ENCODE results near the gene STMND1. TPM values are rescaled to one million over a fixed set of nuclear protein-coding genes. Genes with fewer than 3 reads are reported as not detected.

The STMND1 gene
- total and polyA plus RNA-seq, 4 donors, result not detected

- H3K4me3 ChIP-seq (ENCODE audit: low read length in 2 of 2), result no peak overlapping the region
- ATAC-seq (ENCODE audit: low FRiP score) (no peak), DNase-seq (no peak)
- H3K4me1 ChIP-seq (ENCODE audit: control insufficient read depth in 1 of 2, insufficient read depth in 2 of 2, low read length in 2 of 2), result no peaks in the 10 kb centered on the region
- no peaks in the 10 kb centered on the region for H3K27me3 ChIP-seq (ENCODE audit: control insufficient read depth in 1 of 2, insufficient read depth in 2 of 2, low read length in 1 of 2)
- no peak overlapping the region for H3K27ac ChIP-seq (ENCODE audit: low read depth in 1 of 2, low read length in 2 of 2)
- H3K36me3 ChIP-seq (ENCODE audit: control insufficient read depth in 1 of 2, insufficient read depth in 2 of 2, low read length in 1 of 2), result no peaks in the 10 kb centered on the region
- intact Hi-C loops (cut with DNase I), result no loop called here
- H3K9me3 ChIP-seq (ENCODE audit: control insufficient read depth, low read length), result peaks cover 4% of the 10 kb centered on the region
- WGBS, 2 donors, result 96 to 99% methylated on average over 1 of the region's 1 CpG
Measured at GRCh38 chr6:17144016-17144415, 42.2 kb downstream of the STMND1 start.

- H3K9me3 ChIP-seq (ENCODE audit: control insufficient read depth, low read length), result peaks cover 2% of the 10 kb centered on the region
- intact Hi-C loops (cut with DNase I), result no loop called here
- DNase-seq, result no peak
- 82 to 84% methylated on average over 2 of the region's 2 CpGs for WGBS, 2 donors
- H3K27ac ChIP-seq (ENCODE audit: low read depth in 1 of 2, low read length in 2 of 2), result no peak overlapping the region
- no peak overlapping the region for H3K4me3 ChIP-seq (ENCODE audit: low read length in 2 of 2)
- H3K36me3 ChIP-seq (ENCODE audit: control insufficient read depth in 1 of 2, insufficient read depth in 2 of 2, low read length in 1 of 2), result no peaks in the 10 kb centered on the region
- H3K4me1 ChIP-seq (ENCODE audit: control insufficient read depth in 1 of 2, insufficient read depth in 2 of 2, low read length in 2 of 2), result no peaks in the 10 kb centered on the region
- no peak for ATAC-seq (ENCODE audit: low FRiP score)
- no peaks in the 10 kb centered on the region for H3K27me3 ChIP-seq (ENCODE audit: control insufficient read depth in 1 of 2, insufficient read depth in 2 of 2, low read length in 1 of 2)
Measured at GRCh38 chr6:17149571-17149970, 47.7 kb downstream of the STMND1 start.

GRCh38 chr6:17150096-17150495, 48.2 kb downstream of the STMND1 start:
- no peaks in the 10 kb centered on the region for H3K27me3 ChIP-seq (ENCODE audit: control insufficient read depth in 1 of 2, insufficient read depth in 2 of 2, low read length in 1 of 2)
- WGBS, 2 donors, result 39 to 44% methylated on average over 2 of the region's 2 CpGs
- H3K9me3 ChIP-seq (ENCODE audit: control insufficient read depth, low read length), result peaks cover 1% of the 10 kb centered on the region

DNA sequence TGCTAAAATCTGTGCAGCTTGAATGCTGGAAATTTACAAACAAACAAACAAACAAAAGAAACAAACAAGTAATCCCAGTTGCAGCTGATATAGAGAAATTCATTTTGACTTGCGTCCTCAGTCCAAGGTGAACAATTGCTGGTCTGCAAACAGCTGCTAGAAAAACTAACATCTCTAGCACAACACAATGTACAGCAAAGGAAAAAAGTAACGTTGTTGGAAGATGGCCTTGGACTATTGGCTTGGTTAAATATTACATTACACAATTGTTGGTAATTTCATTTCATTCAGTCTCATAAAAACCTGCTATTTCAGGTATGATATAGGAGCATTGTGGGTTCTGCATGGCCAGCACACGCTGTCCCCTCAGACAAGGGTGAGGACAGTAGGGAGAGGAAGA, 50.0 kb downstream of the STMND1 start:
- intact Hi-C loops (cut with DNase I), result loop anchor here (10.0 kb wide), 2 partner anchors 653 to 973 kb away; partner anchors contain the start of gene NHLRC1 (in 1 of the 2)
- Histone ChIP-seq H3K27me3 (ENCODE audit: control insufficient read depth in 1 of 2, insufficient read depth in 2 of 2, low read length in 1 of 2) (no peaks in the 10 kb centered on the region), H3K4me1 (ENCODE audit: control insufficient read depth in 1 of 2, insufficient read depth in 2 of 2, low read length in 2 of 2) (no peaks in the 10 kb centered on the region), H3K36me3 (ENCODE audit: control insufficient read depth in 1 of 2, insufficient read depth in 2 of 2, low read length in 1 of 2) (no peaks in the 10 kb centered on the region), H3K4me3 (ENCODE audit: low read length in 2 of 2) (no peak overlapping the region), H3K27ac (ENCODE audit: low read depth in 1 of 2, low read length in 2 of 2) (no peak overlapping the region), H3K9me3 (ENCODE audit: control insufficient read depth, low read length) (peaks cover 1% of the 10 kb centered on the region)
- no peak for ATAC-seq (ENCODE audit: low FRiP score)
- WGBS, 2 donors, result 90 to 92% methylated on average over 3 of the region's 3 CpGs
- DNase-seq, result no peak

More at GRCh38 chr6:17150096-17150495, 48.2 kb downstream of the STMND1 start:
- Histone ChIP-seq H3K4me1 (ENCODE audit: control insufficient read depth in 1 of 2, insufficient read depth in 2 of 2, low read length in 2 of 2) (no peaks in the 10 kb centered on the region), H3K27ac (ENCODE audit: low read depth in 1 of 2, low read length in 2 of 2) (no peak overlapping the region), H3K4me3 (ENCODE audit: low read length in 2 of 2) (no peak overlapping the region), H3K36me3 (ENCODE audit: control insufficient read depth in 1 of 2, insufficient read depth in 2 of 2, low read length in 1 of 2) (no peaks in the 10 kb centered on the region)
- ATAC-seq (ENCODE audit: low FRiP score) (no peak), DNase-seq (no peak)
- intact Hi-C loops (cut with DNase I), result loop anchor here (10.0 kb wide), 2 partner anchors 655 to 975 kb away; partner anchors contain the start of gene NHLRC1 (in 1 of the 2)

DNA sequence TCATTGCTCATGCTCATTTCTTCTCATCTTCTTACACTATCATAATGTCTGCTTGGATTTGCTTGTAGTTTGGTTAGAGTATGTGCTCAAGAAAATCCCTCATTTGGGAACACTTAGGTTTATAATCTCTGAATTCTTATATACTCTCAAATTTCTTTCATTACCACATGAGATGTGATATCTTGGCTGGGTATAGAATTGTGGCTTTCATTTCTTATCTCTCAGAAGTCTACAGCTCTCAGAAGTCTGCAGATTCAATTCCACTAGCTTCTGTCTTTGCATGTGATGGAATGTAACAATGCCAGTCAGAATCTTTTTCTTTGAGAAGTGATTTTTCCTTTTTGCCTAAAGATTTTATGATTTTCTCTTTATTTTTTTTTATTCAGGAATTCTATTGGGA, 50.9 kb downstream of the STMND1 start:
- intact Hi-C loops (cut with DNase I), result loop anchor here (10.0 kb wide), 2 partner anchors 652 to 972 kb away; partner anchors contain the start of gene NHLRC1 (in 1 of the 2)
- Histone ChIP-seq H3K36me3 (ENCODE audit: control insufficient read depth in 1 of 2, insufficient read depth in 2 of 2, low read length in 1 of 2) (no peaks in the 10 kb centered on the region), H3K27me3 (ENCODE audit: control insufficient read depth in 1 of 2, insufficient read depth in 2 of 2, low read length in 1 of 2) (no peaks in the 10 kb centered on the region), H3K27ac (ENCODE audit: low read depth in 1 of 2, low read length in 2 of 2) (no peak overlapping the region), H3K4me3 (ENCODE audit: low read length in 2 of 2) (no peak overlapping the region), H3K9me3 (ENCODE audit: control insufficient read depth, low read length) (peaks cover 1% of the 10 kb centered on the region), H3K4me1 (ENCODE audit: control insufficient read depth in 1 of 2, insufficient read depth in 2 of 2, low read length in 2 of 2) (no peaks in the 10 kb centered on the region)
- ATAC-seq (ENCODE audit: low FRiP score), result no peak
- no peak for DNase-seq

- no peak for DNase-seq
- peaks cover 1% of the 10 kb centered on the region for H3K9me3 ChIP-seq (ENCODE audit: control insufficient read depth, low read length)
- no peaks in the 10 kb centered on the region for H3K27me3 ChIP-seq (ENCODE audit: control insufficient read depth in 1 of 2, insufficient read depth in 2 of 2, low read length in 1 of 2)
- intact Hi-C loops (cut with DNase I), result loop anchor here (2.0 to 10.0 kb wide), 4 partner anchors 428 to 968 kb away; partner anchors contain the start of gene NHLRC1 (in 1 of the 2)
- H3K27ac ChIP-seq (ENCODE audit: low read depth in 1 of 2, low read length in 2 of 2), result no peak overlapping the region
- no peaks in the 10 kb centered on the region for H3K36me3 ChIP-seq (ENCODE audit: control insufficient read depth in 1 of 2, insufficient read depth in 2 of 2, low read length in 1 of 2)
- no peaks in the 10 kb centered on the region for H3K4me1 ChIP-seq (ENCODE audit: control insufficient read depth in 1 of 2, insufficient read depth in 2 of 2, low read length in 2 of 2)
- WGBS, 2 donors, result 34 to 39% methylated on average over 4 of the region's 4 CpGs
- ATAC-seq (ENCODE audit: low FRiP score), result peak; percentile 63
- H3K4me3 ChIP-seq (ENCODE audit: low read length in 2 of 2), result no peak overlapping the region
Measured at GRCh38 chr6:17156112-17156921, 54.5 kb downstream of the STMND1 start.

DNA sequence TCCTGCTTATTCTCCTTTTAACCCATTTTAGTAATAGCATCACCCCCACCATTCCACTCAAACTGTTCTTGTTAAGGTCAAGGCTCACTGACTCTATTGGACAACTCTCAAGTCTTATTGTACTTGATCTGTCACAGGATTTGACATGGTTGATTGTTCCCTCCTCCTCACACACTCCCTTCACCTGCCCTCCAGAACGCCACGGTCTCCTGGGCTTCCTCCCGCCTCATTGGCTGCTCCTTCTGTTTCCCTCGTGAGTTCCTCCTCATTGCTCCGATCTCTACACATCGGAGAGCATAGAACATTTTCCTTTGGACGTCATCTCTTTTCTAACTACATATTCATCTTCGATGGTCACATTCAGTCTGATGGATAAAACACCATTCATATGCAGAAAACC, 55.1 kb downstream of the STMND1 start:
- DNase-seq (no peak), ATAC-seq (ENCODE audit: low FRiP score) (no peak)
- Histone ChIP-seq H3K27me3 (ENCODE audit: control insufficient read depth in 1 of 2, insufficient read depth in 2 of 2, low read length in 1 of 2) (no peaks in the 10 kb centered on the region), H3K36me3 (ENCODE audit: control insufficient read depth in 1 of 2, insufficient read depth in 2 of 2, low read length in 1 of 2) (no peaks in the 10 kb centered on the region), H3K4me1 (ENCODE audit: control insufficient read depth in 1 of 2, insufficient read depth in 2 of 2, low read length in 2 of 2) (no peaks in the 10 kb centered on the region), H3K27ac (ENCODE audit: low read depth in 1 of 2, low read length in 2 of 2) (no peak overlapping the region), H3K9me3 (ENCODE audit: control insufficient read depth, low read length) (peaks cover 1% of the 10 kb centered on the region), H3K4me3 (ENCODE audit: low read length in 2 of 2) (no peak overlapping the region)
- 78 to 82% methylated on average over 8 of the region's 8 CpGs for WGBS, 2 donors
- intact Hi-C loops (cut with DNase I), result loop anchor here (2.0 to 10.0 kb wide), 4 partner anchors 428 to 968 kb away; partner anchors contain the start of gene NHLRC1 (in 1 of the 2)

DNA sequence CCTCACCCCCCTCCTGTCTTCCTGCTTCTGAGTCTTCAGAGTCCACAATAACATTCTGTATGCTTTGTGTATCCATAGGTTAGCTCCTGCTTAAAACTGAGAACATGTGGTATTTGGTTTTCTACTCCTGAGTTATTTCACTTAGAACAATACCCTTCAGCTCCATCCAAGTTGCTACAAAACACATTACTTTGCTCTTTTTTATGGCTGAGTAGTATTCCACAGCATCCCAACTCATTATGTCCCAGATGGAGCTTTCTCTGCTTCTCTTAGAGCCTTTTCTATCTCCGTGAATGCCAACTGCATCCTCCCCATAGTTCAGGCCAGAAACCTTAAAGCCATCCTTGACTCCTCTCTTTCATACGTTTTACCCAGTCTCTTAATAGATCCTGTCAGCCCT, 55.8 kb downstream of the STMND1 start:
- Histone ChIP-seq H3K4me3 (ENCODE audit: low read length in 2 of 2) (no peak overlapping the region), H3K27me3 (ENCODE audit: control insufficient read depth in 1 of 2, insufficient read depth in 2 of 2, low read length in 1 of 2) (no peaks in the 10 kb centered on the region), H3K4me1 (ENCODE audit: control insufficient read depth in 1 of 2, insufficient read depth in 2 of 2, low read length in 2 of 2) (no peaks in the 10 kb centered on the region), H3K9me3 (ENCODE audit: control insufficient read depth, low read length) (peaks cover 1% of the 10 kb centered on the region), H3K36me3 (ENCODE audit: control insufficient read depth in 1 of 2, insufficient read depth in 2 of 2, low read length in 1 of 2) (no peaks in the 10 kb centered on the region), H3K27ac (ENCODE audit: low read depth in 1 of 2, low read length in 2 of 2) (no peak overlapping the region)
- ATAC-seq (ENCODE audit: low FRiP score), result no peak
- intact Hi-C loops (cut with DNase I), result loop anchor here (2.0 to 10.0 kb wide), 4 partner anchors 427 to 967 kb away; partner anchors contain the start of gene NHLRC1 (in 1 of the 2)
- DNase-seq, result no peak
- WGBS, 2 donors, result 65 to 86% methylated on average over 2 of the region's 2 CpGs

DNA sequence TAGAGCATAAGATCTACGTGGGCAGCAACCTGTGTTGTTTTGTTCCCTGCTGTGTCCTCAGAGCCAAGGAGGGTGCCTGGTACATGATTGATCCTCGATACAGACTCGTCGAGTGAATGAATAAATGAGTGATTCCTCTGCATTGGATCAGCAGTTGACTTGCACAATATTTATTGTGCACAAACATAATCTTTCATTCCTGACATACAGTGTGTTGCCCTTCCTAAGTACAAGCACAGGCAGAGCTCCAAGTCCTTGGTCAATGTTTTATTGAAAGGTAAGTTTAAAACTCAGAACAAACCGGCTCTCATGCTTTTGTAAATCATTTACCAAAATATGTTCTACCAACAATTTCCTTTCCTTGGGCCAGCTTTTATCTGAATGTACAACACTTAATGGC, 57.4 kb downstream of the STMND1 start:
- intact Hi-C loops (cut with DNase I), result loop anchor here (5.0 to 10.0 kb wide), 3 partner anchors 643 to 966 kb away; partner anchors contain the start of gene NHLRC1 (in 1 of the 2)
- Histone ChIP-seq H3K27me3 (ENCODE audit: control insufficient read depth in 1 of 2, insufficient read depth in 2 of 2, low read length in 1 of 2) (no peaks in the 10 kb centered on the region), H3K9me3 (ENCODE audit: control insufficient read depth, low read length) (no peaks in the 10 kb centered on the region), H3K4me1 (ENCODE audit: control insufficient read depth in 1 of 2, insufficient read depth in 2 of 2, low read length in 2 of 2) (no peaks in the 10 kb centered on the region), H3K36me3 (ENCODE audit: control insufficient read depth in 1 of 2, insufficient read depth in 2 of 2, low read length in 1 of 2) (no peaks in the 10 kb centered on the region), H3K27ac (ENCODE audit: low read depth in 1 of 2, low read length in 2 of 2) (no peak overlapping the region), H3K4me3 (ENCODE audit: low read length in 2 of 2) (no peak overlapping the region)
- 65 to 67% methylated on average over 5 of the region's 5 CpGs for WGBS, 2 donors
- ATAC-seq (ENCODE audit: low FRiP score) (no peak), DNase-seq (no peak)

Data from aorta (tissue), 5 donors.